Upper lobe of left lung (tissue), 4 donors: Measurements from ENCODE around the gene CPT1A.

Experiments
- CTCF ChIP-seq, 6 experiments: fragments of 450-650 bp in 4 of 6; fragments of 200-600 bp in 2 of 6; sonication (generic) in 2 of 6; IDR thresholded peaks; one replicate each; pipeline ENCODE4 v1.5.1; 2016 to 2019; ENCODE audit warnings: antibody characterized with exemption in 6 of 6
- POLR2AphosphoS5 ChIP-seq, 2 donors: sonication (generic); formaldehyde crosslinking; IDR thresholded peaks; one replicate each; pipeline ENCODE4 v1.5.1; 2017; ENCODE audit warnings: antibody characterized with exemption in 2 of 2

DNA sequence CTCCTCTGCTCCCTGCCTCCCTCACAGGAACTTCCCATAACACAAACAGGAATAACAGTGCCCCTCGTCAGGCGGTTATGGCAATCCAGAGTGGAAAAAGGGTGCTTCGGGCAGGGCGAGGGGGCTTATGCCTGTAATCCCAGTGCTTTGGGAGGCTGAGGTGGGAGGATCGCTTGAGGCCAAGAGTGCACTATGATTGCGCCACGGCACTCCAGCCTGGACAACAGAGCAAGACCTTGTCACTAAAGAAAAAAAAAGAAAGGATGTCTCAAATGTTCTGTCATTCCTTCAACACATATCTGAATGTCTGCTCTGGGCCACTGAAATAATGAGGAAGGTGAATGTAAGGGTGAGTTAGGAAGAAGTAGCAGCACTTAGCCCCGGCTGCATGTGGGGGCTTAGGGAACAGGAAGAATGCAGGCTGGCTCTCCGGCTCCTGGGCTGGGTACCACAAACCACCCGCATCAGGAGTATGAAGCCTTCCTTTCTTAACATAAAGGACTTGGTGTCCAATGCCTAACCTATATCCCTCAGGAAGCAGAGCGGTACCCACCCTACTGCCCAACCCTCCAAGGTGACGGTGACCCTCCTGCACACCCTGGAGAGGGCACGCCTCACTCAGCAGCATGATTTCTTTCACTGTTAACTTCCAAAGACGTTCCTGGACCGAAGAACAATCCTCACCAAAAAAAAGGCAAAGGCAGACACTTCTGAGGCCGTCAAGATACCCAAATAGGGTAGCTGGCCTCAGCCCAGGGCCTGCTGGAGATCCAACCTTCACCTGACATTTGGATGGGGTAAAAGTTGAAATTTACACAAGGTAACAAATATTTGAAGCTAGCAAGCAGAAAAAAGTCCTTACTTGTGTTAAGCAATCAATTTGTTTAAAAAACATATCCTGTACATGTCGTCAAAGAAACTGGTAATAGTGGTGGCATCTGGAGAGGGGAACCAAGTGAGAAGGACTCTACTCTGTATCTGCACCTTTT is 3.8 kb downstream of the CPT1A start:
- TF ChIP-seq CTCF (IDR thresholded peaks at IDR 0.05) (no peak), POLR2AphosphoS5 (IDR thresholded peaks at IDR 0.05) (no peak)
